H1 (cell line): Measurements from ENCODE around the gene KYNU.

Source experiments
- BRCA1 ChIP-seq: IDR thresholded peaks from 2 replicates; pipeline ENCODE4 v1.6.1; 2012; ENCODE audit warnings: low read depth, low read length, improper control_type of control experiment
- CREB1 ChIP-seq: IDR thresholded peaks from 2 replicates; pipeline ENCODE4 v1.6.1; 2012; ENCODE audit warnings: inconsistent platforms
- EZH2 ChIP-seq: fragments of 200-600 bp; sonication (generic); IDR thresholded peaks from 2 replicates; pipeline ENCODE4 v1.7.1; 2012; ENCODE audit warnings: low read depth, mild to moderate bottlenecking, moderate library complexity, low read length, inconsistent platforms; ENCODE audit not compliant: severe bottlenecking
- JUN ChIP-seq: IDR thresholded peaks from 2 replicates; pipeline ENCODE4 v1.6.1; 2011; ENCODE audit warnings: low read depth, mild to moderate bottlenecking, improper control_type of control experiment, low read length
- TAF1 ChIP-seq: IDR thresholded peaks from 2 replicates; pipeline ENCODE4 v1.6.1; 2011; ENCODE audit warnings: mild to moderate bottlenecking, low read depth, low read length
- TF ChIP-seq, protein P1 (sequence below): IDR thresholded peaks from 2 replicates; pipeline ENCODE4 v1.6.1; 2012; ENCODE audit warnings: low read length, inconsistent platforms
- TF ChIP-seq, protein P2 (sequence below), 3 experiments: IDR thresholded peaks; 1 replicate in 2 of 3; 2 replicates in 1 of 3; pipeline versions ENCODE4 v1.5.1 to v1.6.1; 2011; ENCODE audit warnings: low read length in 3 of 3, mild to moderate bottlenecking in 3 of 3, inconsistent platforms in 2 of 3, low read depth in 1 of 3, moderate library complexity in 1 of 3; ENCODE audit not compliant: insufficient read depth in 1 of 3; ENCODE audit errors: control extremely low read depth in 1 of 3

DNA sequence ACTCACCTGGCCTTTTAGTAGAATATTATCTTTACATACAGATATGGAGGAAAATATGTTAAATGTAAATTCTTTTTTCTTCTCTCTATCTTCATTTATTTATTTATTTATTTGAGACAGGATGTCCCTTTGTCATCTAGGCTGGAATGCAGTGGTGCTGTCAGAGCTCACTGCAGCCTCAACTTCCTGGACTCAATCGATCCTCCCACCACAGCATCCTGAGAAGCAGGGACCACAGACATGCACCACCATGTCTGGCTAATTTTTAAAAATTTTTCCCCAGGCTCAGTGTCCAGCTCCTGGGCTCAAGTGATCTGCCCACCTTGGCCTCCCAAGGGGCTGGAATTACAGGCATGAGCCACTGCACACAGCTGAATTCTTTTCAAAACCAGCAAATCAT is 20.3 kb downstream of the KYNU start:
- TF ChIP-seq, protein P1, sequence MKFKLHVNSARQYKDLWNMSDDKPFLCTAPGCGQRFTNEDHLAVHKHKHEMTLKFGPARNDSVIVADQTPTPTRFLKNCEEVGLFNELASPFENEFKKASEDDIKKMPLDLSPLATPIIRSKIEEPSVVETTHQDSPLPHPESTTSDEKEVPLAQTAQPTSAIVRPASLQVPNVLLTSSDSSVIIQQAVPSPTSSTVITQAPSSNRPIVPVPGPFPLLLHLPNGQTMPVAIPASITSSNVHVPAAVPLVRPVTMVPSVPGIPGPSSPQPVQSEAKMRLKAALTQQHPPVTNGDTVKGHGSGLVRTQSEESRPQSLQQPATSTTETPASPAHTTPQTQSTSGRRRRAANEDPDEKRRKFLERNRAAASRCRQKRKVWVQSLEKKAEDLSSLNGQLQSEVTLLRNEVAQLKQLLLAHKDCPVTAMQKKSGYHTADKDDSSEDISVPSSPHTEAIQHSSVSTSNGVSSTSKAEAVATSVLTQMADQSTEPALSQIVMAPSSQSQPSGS, result no peak
- TF ChIP-seq TAF1, result no peak
- no peak for TF ChIP-seq EZH2
- TF ChIP-seq BRCA1, result no peak
- TF ChIP-seq, protein P2, sequence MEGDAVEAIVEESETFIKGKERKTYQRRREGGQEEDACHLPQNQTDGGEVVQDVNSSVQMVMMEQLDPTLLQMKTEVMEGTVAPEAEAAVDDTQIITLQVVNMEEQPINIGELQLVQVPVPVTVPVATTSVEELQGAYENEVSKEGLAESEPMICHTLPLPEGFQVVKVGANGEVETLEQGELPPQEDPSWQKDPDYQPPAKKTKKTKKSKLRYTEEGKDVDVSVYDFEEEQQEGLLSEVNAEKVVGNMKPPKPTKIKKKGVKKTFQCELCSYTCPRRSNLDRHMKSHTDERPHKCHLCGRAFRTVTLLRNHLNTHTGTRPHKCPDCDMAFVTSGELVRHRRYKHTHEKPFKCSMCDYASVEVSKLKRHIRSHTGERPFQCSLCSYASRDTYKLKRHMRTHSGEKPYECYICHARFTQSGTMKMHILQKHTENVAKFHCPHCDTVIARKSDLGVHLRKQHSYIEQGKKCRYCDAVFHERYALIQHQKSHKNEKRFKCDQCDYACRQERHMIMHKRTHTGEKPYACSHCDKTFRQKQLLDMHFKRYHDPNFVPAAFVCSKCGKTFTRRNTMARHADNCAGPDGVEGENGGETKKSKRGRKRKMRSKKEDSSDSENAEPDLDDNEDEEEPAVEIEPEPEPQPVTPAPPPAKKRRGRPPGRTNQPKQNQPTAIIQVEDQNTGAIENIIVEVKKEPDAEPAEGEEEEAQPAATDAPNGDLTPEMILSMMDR (IDR thresholded peaks at IDR 0.05; ENCODE audit: control extremely low read depth in 1 of 3, insufficient read depth in 1 of 3, low read depth in 1 of 3, low read length in 3 of 3), result no peak
- TF ChIP-seq JUN, result no peak
- TF ChIP-seq CREB1, result no peak
